OCI-M2 (cell line): Measurements from ENCODE around the gene FARP1.

Source experiments
- DNase-seq: peaks from one replicate; lab custom pipeline; 2025; ENCODE audit not compliant: unreplicated experiment; lab: John Stamatoyannopoulos, UW

Gene FARP1

GRCh38 chr13:98279473-98280175 lies 136.7 kb downstream of the FARP1 start:
- no peak for DNase-seq

GRCh38 chr13:98280176-98280510 lies 137.2 kb downstream of the FARP1 start:
- DNase-seq: no peak

- DNase-seq: no peak
Measured at GRCh38 chr13:98284679-98285078, 141.8 kb downstream of the FARP1 start.

- no peak for DNase-seq
Measured at GRCh38 chr13:98285317-98285716, 142.4 kb downstream of the FARP1 start.

- DNase-seq: no peak
Measured at GRCh38 chr13:98285852-98286594, 143.1 kb downstream of the FARP1 start.

- DNase-seq: no peak
Measured at GRCh38 chr13:98286799-98287198, 143.9 kb downstream of the FARP1 start.

- DNase-seq: no peak
Measured at GRCh38 chr13:98288211-98288610, 145.3 kb downstream of the FARP1 start.

GRCh38 chr13:98289339-98289945 lies 146.5 kb downstream of the FARP1 start:
- no peak for DNase-seq

- no peak for DNase-seq
Measured at GRCh38 chr13:98290261-98290660, 147.4 kb downstream of the FARP1 start.

GRCh38 chr13:98291658-98292057 lies 148.8 kb downstream of the FARP1 start:
- no peak for DNase-seq

- no peak for DNase-seq
Measured at GRCh38 chr13:98293103-98293502, 150.2 kb downstream of the FARP1 start.

GRCh38 chr13:98293570-98294142 lies 150.8 kb downstream of the FARP1 start:
- DNase-seq: no peak

- DNase-seq: no peak
Measured at GRCh38 chr13:98295371-98295770, 152.5 kb downstream of the FARP1 start.

GRCh38 chr13:98297051-98297450 lies 154.2 kb downstream of the FARP1 start:
- no peak for DNase-seq

GRCh38 chr13:98297745-98298144 lies 154.9 kb downstream of the FARP1 start:
- DNase-seq: no peak

- DNase-seq: no peak
Measured at GRCh38 chr13:98298599-98298998, 155.7 kb downstream of the FARP1 start.

- no peak for DNase-seq
Measured at GRCh38 chr13:98299235-98299965, 156.5 kb downstream of the FARP1 start.

- DNase-seq: no peak
Measured at GRCh38 chr13:98299966-98300350, 157.1 kb downstream of the FARP1 start.

- no peak for DNase-seq
Measured at GRCh38 chr13:98300956-98301641, 158.2 kb downstream of the FARP1 start.

- no peak for DNase-seq
Measured at GRCh38 chr13:98301721-98302120, 158.8 kb downstream of the FARP1 start.

- DNase-seq: no peak
Measured at GRCh38 chr13:98303858-98304257, 161.0 kb downstream of the FARP1 start.
